GM12872 (cell line): Measurements from ENCODE around the gene MTX1.

Source experiments
- TF ChIP-seq, protein P1 (sequence below): IDR thresholded peaks from 3 replicates; pipeline ENCODE4 v1.5.1; 2011; ENCODE audit warnings: low read depth, mild to moderate bottlenecking, low read length, moderate library complexity; ENCODE audit not compliant: insufficient read depth

Gene MTX1

GRCh38 chr1:155192346-155193274 is 15.9 kb upstream of the MTX1 start:
- TF ChIP-seq, protein P1, sequence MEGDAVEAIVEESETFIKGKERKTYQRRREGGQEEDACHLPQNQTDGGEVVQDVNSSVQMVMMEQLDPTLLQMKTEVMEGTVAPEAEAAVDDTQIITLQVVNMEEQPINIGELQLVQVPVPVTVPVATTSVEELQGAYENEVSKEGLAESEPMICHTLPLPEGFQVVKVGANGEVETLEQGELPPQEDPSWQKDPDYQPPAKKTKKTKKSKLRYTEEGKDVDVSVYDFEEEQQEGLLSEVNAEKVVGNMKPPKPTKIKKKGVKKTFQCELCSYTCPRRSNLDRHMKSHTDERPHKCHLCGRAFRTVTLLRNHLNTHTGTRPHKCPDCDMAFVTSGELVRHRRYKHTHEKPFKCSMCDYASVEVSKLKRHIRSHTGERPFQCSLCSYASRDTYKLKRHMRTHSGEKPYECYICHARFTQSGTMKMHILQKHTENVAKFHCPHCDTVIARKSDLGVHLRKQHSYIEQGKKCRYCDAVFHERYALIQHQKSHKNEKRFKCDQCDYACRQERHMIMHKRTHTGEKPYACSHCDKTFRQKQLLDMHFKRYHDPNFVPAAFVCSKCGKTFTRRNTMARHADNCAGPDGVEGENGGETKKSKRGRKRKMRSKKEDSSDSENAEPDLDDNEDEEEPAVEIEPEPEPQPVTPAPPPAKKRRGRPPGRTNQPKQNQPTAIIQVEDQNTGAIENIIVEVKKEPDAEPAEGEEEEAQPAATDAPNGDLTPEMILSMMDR, result no peak

DNA sequence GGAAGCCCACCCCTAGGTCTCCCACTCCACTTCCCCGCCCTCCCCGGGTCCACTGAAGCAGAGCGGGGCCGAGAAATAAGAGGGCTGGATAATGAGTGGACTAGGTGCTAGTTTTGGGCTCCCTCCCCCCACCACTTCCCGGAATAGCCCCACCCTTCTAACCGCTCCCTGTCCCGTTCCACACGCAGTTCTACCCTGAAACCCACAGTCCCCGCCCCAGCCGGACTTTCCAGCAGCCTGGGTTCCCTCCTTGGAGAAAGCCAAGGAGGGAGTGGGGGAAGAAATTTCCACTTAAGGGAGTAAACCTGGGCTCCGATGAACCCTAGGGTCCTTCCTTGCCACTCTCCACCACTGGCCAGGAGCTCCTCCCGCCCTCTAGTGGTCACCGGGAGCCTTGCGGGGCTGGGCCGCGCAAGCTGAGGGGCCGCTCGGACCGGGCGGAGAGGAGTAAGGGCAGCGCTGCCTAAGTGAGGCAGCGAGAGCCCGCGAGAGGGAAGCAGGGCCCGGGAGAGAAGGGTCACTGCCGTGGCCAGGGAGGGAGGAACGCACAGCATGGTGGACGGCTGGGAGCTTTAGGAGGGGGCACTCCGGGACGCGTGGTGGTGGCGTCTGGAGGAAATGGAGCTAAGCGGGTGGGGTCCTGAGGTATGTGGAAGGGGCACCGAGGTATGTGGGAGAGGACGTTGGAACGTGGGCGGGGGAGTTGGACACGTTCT is 15.1 kb upstream of the MTX1 start:
- TF ChIP-seq, protein P1, result peak; percentile 97

GRCh38 chr1:155195201-155196102 is 13.0 kb upstream of the MTX1 start:
- TF ChIP-seq, protein P1, result no peak

GRCh38 chr1:155196103-155196892 is 12.2 kb upstream of the MTX1 start:
- TF ChIP-seq, protein P1, result no peak

DNA sequence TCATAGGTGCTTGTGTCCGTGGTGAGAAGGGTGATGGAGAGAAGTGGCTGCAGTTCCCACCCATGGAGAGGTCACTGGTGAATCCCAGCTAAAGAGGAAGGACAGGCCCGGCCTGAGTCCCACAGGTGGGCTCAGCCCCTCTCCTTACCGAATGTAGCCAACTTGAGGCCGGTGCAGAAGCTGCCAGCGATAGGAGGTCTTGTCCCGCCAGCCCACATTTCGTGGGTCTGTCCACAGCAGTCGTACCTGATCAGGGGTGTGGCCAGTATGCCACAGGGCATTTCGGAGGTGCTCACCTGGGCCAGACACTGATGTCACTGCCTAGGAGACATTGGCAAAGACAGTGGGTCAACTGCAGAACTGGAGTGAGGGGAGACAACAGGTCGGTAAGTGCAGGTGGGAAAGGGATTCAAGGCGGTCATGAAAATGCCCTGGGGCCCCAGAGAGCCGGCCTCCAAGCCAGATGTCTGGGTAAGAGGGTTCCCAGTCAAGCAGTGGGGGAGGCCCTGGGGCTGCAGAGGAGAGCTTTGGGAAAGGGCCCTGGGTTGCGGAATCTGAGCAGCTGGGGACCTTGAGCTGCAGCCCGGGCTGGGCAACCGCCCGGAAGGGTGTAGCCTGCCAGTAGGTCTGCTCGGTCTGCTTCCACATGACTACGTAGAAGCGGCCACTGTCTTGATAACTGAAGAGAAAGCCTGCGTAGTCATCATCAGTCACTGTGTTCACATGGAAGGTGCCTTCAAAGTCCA is 11.4 kb upstream of the MTX1 start:
- TF ChIP-seq, protein P1, result no peak

DNA sequence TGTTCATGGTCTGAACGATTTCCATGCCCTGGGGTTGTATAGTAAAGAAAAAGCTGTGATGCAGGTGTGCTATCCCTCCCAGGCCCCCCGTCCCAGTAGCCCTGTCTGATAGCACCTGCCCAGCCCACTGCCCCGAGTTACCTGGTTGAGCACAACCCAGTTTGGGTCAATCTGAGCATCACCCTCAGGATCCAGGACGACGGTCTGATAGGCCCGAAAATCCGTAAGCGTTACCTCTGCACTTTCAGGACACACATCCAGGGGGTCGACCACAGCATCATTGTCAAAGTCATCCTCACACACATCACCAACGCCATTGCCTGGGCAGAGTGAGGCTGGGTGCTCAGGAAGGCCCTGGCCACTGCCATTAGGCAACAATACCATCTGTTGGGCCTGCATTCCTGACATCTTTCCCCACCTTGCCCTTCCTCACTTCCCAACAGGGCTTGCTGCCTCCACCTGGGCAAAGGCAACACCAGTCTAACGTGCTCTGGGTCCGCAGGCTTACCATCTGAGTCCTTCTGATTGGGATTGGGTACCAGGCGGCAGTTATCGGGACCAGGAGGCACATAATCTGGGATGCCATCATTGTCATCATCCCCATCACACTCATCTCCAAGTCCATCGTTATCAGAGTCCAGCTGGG is 10.5 kb upstream of the MTX1 start:
- TF ChIP-seq, protein P1, result no peak
